COLO668 (cell line): Measurements from ENCODE around the gene TBCE.

Experiments
- DNase-seq: peaks from one replicate; lab custom pipeline; 2025; ENCODE audit not compliant: unreplicated experiment; lab: John Stamatoyannopoulos, UW

Gene TBCE, protein sequence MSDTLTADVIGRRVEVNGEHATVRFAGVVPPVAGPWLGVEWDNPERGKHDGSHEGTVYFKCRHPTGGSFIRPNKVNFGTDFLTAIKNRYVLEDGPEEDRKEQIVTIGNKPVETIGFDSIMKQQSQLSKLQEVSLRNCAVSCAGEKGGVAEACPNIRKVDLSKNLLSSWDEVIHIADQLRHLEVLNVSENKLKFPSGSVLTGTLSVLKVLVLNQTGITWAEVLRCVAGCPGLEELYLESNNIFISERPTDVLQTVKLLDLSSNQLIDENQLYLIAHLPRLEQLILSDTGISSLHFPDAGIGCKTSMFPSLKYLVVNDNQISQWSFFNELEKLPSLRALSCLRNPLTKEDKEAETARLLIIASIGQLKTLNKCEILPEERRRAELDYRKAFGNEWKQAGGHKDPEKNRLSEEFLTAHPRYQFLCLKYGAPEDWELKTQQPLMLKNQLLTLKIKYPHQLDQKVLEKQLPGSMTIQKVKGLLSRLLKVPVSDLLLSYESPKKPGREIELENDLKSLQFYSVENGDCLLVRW

DNA sequence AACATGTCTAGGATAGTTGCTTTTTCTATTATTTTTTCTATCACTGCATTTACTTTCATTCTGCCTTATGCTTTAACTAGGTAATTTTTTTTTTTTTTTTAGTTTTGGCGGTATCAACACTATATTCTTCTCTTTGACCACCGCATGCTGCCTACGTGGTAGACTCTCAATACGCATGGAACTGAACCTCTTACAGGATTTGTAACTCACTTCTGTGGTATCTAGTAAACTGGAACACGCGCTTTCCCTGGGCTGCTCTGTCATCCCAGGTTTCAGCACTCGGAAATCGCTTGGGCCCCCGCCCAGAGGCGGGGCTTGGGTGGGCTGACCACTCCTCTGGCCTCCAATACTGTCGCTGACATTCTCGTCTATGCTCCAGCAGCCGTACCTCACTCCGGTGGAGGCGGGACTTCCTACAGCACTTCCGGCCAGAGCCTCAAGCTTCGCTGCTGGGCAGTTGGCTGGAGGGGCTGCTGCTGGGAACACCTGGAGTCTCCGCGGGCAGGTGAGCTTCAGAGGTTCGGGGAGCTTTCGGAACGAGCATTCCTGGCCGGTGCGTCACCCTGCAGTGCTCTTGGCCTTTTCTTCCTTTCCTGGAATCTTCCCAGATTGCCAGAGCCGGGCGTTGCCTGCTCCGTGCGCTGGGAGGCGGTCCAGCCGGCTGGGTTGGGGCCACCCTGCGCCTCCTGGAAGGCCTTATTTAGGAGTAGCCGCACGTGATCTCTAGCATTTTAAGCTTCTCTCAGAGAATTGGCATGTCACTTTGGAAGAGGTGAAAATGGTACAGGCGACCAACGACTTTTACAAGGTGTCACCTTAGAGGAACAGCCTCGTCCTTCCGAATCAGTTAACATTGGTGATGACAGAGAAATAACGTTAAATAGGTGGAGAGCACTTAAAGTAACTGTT, at the start of gene TBCE:
Gene TBCE, plus strand, starts transcription at position 428 of the 909 bp plus-strand sequence. CDS start 12,623 bp downstream, outside the sequence.
- DNase-seq: peak; percentile 99

DNA sequence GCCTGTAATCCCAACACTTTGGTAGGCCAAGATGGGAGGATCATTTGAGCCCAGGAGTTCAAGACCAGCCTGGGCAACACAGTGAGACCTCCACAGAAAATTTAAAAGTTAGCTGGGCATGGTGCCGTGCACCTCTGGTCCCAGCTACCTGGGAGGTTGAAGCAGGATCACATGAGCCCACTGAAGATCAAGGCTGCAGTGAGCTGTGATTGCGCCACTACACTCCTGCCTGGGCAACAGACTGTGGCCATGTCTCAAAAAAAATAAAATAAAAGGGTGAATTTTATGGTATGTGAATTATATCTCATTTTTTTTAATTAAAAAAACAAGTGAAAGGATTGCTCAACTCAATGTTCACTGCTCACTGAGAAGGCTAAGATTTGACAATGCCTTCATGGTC, 48.0 kb upstream of the TBCE start:
- no peak for DNase-seq

DNA sequence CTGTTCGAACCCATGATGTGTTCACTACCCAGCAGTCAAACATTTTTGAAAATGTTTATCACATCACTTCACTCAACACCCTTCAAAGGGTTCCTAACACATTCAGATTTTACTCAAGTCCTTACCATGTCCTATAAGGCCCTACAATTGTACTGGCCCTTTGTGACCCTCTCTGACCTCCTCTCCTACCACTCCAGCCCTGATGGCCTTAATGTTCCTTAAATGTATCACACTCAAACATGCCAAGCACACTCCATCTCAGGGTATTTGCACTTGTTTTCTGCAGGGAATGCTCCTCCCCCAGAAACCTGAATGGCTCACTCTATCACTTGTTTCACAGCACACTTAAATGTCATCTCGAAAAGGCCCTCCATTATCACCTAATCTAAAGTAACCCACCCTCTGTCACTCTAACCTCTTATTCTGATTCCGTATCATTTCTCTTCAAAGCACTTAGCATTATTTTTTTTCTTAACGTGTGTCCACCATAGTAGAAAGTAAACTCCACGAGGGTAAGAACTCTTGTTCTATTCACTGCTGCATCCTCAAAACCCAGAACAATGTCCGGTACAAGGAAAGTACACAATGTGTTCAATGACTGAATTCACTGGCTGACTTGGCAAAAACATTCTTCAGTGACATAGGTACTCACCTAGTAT, 46.6 kb upstream of the TBCE start:
- DNase-seq: no peak

DNA sequence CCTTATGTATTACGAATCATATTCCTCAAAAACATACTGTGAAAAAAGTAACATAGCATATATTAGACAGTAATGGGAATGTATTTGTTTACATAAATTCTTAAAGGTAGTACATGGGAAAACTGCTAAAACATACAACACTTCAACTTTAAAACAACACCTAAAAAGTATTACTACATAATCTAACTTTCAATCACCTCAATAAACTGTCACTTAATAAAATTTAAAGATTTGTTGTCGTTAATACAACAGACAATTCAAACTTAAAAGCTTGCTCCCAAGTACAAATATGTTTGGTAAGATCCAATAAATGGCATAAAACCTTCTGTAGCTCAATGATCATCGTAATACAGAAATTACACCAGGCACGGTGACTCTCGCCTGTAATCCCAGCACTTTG, 42.9 kb upstream of the TBCE start:
- no peak for DNase-seq

DNA sequence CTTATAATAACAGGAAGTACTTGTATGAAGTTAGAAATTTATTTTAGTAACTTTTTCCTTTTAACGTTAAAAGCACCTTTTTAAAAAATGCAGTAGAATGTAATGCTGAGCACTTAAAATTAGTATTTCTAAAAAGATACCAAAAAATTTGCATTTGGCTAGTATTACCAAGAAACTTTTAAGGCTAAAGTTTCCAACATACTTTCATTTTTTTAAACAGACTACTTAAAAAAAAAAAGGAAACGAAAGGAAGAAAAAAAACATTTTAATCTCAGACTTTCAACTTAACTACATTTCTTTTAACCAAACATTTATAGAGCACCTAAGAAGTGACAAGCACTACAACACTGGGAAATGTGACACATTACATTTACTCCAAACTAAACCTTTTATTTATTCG, 42.1 kb upstream of the TBCE start:
- no peak for DNase-seq

DNA sequence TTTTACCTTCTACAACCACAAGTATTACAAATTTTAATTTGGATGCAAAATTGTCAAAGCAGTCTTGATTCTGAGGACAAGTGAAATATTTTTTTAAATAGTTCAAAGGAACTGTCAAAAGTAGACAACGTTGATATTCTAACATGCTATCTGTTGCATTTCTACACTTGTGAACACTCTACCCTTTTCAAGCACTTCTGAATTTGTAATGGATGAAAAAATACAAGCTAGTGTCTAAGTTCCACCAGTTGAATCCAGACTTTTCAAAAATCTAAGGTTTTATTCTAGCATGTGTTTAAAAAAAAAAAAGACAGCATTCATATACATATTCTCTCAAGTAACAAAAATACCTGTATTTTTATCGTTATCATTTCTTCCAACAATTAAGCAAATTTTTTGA, 41.4 kb upstream of the TBCE start:
- DNase-seq: no peak

DNA sequence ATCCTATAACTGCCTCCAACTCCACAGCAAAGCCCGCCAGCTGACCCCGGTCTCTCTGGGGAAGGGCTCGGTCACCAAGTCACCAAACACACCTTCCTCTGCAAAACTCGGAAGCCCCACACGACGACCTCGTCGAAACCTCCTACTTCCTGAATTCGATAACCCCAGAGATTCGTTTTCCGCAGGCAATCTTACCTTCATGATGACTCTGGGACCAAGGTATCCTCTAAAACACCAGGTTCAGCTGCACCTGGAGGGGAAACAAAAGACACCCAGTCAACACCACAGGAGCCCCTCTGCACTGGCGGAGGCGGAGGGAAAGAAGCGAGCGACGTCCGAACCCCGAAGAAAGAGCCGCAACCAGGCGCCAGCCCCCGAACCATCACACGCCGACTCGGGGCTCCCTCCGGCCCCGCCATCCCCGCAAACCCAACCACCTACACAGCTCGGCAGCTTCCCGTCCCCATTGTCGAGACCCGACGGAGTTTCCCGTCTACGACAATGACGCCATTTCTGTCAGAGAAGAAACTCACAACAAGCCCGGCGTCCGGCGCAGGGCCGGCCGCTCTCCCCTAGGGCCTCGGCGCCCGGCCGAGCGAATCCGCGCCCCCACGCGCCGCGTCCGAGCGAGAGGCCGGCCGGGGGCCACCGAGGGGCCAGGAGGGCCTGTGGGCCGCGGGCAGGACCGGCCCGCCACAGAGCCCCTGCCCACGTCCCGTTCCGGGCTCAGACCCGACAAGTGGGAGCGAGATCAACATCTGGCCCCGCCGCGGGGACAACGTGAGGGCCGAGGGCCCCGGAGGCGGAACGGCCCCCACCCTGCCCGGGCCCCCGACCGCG, 40.3 kb upstream of the TBCE start:
- DNase-seq: peak; percentile 71

DNA sequence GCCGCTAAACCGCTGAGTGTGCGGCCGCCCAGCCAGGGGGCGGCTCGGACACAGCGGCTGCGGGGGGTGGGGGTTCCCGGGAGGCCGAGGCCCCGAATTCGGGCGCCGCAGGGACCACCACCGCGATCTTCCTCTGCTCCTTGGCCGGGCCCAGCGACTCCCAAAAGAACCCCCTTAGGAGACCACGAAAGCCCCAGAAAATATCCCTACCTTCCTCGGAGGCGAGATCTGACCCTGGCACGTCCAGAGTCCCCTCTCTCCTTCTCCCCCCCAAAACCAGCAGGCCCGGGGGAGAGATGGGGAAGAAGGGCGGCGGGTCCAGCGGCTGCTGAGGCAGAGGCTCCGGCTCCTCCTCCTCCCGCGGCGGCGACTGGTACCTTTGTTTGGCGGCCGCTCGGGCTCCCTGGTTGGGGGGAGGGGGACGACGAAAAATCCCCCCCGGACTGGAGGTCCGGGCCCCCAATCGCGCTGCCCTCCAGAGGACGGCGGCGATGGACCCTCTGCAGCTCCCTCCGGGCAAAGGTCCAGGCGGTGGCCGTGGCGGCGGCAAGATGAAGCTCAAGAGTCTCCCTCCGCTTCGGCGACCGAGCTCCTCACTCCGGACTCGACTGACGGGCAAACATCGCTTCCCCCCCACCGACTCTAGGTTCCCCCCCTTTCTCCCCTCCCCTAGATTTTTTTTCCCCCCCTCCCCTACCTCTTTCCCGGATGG, 39.5 kb upstream of the TBCE start, which contains the start of gene ARID4B:
Gene ARID4B, minus strand, starts transcription at position 621 of the 712 bp plus-strand sequence. CDS start 1,260 bp downstream, outside the sequence.
- peak; percentile 82 for DNase-seq

DNA sequence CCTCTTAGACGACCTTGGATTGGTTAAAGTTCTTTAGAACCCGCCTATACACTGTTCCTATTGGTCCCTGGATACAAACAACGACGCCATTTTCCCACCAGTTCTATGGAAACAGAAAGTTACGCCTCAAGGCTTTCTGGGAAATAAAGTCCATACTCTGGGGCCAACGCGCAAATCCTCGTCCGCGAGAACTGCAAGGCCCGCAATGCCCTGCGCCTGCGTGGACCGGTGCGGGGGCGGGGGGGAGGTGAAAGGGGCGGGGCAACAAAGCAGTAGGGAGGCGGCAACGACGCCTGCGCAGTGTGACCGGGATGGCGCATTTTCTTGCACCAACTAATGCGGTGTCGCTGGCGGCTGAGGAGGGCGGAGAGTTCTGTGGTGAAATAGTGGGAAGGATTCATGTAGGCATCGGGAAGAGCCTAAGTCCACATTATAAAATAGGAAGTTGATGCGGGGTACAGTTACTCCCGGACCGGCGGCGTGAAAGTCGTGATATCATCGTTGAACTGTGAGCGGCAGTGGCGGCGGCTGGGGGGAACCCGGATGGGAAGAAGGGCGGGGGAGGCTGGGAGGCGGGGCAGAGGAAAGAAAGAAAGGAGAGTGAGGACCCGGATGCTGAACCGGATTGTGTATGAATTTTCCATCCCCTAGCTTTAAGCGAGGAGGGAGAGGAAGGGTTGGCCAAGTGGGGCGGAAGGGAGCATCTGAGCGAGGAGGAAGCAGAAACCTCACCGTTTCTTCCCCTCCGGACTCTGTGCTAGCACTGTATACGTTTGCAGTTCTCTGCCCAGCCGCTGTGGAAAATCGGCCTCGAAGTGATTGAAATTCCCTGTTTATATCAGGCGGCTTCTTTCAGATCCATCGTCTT, 38.7 kb upstream of the TBCE start, which contains the start of gene GGPS1:
Gene GGPS1, plus strand, starts transcription at position 300 of the 868 bp plus-strand sequence. CDS start 6,695 bp downstream, outside the sequence.
- DNase-seq: peak; percentile 98

DNA sequence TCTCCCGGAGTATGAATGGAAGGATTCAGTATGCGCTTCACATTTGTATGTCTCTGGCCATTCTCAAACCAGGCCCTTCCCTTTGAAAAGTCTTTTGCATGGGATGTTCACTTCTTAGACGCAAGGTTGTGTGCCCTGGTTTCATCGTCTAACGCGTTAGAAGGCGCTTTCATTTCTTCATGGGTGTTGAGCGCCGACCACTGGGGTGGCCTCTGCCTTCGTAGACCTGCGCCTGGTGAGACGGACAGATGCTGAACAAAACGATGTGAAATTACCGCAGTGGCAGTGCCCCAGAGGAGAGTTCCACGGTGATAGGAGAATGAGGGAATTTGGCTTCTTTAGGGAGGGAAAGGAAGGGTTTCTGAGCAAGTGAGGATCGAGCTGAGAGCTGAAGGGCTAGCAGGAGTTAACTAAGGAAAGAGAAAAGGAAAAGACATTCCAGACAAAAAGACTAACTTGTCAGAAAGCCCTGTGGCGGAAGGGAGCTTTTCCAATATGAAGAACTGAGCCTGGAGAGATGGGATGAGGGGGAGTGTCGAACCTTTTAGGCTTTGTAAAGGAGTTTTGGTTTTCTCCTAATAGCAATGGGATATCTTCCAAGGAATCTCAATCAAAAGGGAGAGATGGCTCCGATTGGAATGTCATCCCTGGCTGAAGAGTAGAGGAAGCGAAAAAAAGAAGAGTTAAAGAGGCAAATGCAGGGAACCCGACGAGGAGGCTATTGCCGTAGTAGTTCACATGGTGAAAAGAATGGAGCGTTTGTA, 37.9 kb upstream of the TBCE start:
- peak; percentile 58 for DNase-seq

DNA sequence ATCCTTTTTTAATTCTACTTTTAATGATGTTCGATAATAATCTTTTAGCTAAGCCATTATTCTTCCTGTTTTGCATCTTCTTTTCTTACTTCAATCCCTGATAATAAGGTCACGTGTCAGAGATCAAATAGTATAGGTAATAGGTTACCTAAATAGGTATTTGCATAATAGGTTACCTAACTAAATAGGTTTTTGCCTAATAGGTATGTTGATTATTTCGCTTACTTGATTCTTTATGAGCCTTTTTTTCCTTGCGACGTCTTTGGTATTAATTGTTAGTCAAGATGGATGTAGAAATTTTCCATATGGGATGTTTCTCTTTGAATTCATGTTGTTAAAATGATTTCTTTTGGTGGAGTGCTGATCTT, 36.3 kb upstream of the TBCE start:
- DNase-seq: no peak

DNA sequence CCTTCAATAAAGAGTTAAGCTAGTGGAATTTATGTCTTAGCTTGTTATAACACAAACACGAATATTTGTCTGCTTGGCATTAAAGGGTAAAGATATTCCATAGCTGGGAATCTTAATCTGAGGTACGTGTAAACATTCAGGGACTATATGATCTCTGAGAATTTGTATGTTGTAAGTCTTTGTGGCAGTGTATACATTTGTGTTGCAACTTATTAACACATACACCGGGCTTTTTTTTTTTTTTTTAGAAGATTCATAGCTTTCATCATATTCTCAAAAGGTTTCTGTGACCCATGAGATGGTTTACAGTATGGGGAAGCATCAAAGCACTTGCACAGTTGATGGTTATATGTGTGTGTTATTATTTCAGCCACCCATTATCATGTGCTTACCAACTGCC, 35.8 kb upstream of the TBCE start:
- no peak for DNase-seq

DNA sequence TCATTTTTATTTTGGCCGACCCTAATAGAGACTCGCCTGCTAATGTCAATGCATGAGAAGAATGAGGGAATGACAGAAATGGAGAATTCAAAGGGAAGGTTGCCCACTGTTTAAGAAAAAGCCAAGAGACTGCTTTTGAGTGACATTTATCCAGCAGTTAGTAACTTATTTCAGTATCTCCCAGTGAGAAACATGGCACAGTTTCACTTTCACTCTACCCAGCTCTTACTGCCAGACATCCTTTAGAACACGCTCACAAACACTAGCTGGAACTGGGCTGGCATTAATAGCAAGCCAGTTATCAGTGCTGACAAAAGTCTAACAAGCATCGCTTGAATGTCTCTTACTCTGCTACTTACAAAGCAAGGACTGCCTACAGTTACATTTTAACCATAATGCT, 30.3 kb upstream of the TBCE start:
- no peak for DNase-seq

DNA sequence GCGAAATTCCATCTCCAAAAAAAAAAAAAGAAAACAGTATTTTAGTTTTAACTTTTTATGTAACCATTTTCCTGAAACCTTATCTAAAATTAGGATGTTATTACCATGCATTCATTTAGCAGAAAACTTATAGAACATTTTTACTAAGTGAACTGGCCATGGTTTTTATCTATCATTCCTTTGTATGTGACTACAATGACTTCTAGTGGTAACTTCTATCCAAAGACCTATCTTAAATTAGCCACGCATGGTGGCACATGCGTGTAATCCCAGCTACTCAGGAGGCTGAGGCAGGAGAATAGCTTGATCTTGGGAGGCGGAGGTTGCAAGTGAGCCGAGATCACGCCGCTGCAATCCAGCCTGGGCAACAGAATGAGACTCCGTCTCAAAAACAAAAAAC, 27.5 kb upstream of the TBCE start:
- DNase-seq: no peak

DNA sequence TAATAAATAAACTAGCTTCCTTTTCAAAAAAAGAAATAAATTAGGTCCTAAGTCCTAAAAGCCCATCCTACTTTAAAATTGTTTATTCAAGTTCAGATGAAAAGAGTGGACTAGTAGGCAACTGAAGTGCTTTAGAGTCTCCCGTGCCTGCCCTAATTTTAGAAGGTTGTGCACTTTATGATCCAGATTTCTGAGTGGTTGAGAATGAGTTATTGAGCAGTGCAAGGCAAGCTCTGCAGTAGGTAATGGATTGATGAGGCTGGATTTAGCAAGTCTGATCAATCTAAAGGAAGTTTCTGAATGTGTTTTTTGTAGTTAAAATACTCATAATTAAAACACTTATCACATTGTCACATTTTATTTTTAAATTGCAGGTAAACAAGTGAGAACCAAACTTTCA, 25.9 kb upstream of the TBCE start:
- DNase-seq: no peak

DNA sequence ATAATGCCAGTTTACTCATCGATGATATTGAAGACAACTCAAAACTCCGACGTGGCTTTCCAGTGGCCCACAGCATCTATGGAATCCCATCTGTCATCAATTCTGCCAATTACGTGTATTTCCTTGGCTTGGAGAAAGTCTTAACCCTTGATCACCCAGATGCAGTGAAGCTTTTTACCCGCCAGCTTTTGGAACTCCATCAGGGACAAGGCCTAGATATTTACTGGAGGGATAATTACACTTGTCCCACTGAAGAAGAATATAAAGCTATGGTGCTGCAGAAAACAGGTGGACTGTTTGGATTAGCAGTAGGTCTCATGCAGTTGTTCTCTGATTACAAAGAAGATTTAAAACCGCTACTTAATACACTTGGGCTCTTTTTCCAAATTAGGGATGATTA, 25.2 kb upstream of the TBCE start:
- DNase-seq: no peak

DNA sequence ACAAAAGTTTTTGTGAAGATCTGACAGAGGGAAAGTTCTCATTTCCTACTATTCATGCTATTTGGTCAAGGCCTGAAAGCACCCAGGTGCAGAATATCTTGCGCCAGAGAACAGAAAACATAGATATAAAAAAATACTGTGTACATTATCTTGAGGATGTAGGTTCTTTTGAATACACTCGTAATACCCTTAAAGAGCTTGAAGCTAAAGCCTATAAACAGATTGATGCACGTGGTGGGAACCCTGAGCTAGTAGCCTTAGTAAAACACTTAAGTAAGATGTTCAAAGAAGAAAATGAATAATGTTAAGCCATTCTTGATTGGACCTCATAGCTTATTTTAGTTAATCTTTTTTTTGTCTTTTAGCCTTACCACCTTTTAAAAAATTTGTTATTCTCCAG, 24.8 kb upstream of the TBCE start:
- no peak for DNase-seq

DNA sequence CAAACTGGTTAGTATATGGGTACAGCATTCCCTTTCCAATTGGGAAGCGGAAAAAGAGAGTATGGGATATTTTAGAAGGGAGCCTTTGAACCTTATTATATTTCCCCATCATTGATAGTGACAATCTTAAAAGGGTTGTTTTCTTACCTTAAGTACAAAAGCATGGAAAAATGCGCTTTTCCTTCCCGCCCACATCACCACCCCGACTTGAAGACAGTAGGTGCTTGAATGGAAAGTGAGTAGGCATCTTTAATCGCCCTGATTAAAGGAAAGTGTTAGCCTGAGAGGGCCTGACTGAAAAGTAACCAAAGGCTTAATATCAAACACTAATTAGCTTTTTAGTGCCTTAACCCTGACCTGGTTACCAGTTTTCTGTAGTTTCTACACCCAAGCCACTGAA, 23.5 kb upstream of the TBCE start:
- no peak for DNase-seq
